ENCODE results near the gene IQGAP1.

The IQGAP1 gene

DNA sequence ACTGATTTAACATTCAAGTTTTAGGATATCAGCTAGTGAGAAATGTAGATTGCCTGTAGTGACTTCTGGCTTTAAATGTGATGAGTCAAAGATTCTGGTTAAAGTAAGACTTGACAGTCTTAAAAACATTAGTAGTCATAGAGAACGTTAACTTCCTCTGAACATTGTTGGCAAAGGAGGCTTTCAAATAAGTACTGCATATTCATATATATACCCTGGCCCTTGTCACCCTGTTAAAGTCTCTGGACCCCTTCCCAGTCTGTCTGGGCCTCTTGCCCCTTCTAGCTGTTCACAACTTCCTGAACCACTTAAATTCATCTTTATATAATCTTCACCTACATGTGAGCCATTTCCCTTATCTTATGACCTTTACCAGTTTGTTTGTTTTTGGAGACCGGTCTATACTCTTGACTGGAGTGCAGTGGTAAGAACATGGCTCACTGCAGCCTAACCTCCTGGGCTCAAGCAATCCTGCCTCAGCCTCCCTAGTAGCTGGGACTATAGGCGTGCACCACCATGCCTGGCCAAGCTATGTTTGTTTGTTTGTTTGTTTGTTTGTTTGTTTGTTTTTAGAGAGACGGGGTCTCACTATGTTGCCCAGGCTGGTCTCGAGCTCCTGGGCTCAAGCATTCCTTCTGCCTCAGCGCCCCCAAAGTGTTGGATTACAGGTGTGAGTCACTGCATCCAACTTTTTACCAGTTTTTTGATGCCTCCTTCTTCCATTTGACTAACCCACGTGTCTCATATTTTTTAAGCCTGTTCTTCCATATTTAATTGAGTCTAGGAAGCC is 77.3 kb downstream of the IQGAP1 start:
- peaks cover 23% of the 10 kb centered on the region for H3K36me3 ChIP-seq (ENCODE audit: control insufficient read depth, insufficient read depth, low read length)
- no peak overlapping the region for H3K9ac ChIP-seq (ENCODE audit: low read length)
- no peaks in the 10 kb centered on the region for H3K27me3 ChIP-seq (ENCODE audit: control insufficient read depth, insufficient read depth, low read length)
- H3K27ac ChIP-seq (ENCODE audit: low read depth, low read length): no peak overlapping the region
- H3K4me1 ChIP-seq (ENCODE audit: control insufficient read depth, insufficient read depth, low read length): peaks cover 11% of the 10 kb centered on the region
- H3K4me3 ChIP-seq (ENCODE audit: low read length): no peak overlapping the region

- Histone ChIP-seq H3K27ac (ENCODE audit: low read depth, low read length) (no peak overlapping the region), H3K9ac (ENCODE audit: low read length) (no peak overlapping the region), H3K36me3 (ENCODE audit: control insufficient read depth, insufficient read depth, low read length) (peaks cover 26% of the 10 kb centered on the region), H3K27me3 (ENCODE audit: control insufficient read depth, insufficient read depth, low read length) (no peaks in the 10 kb centered on the region), H3K4me3 (ENCODE audit: low read length) (no peak overlapping the region), H3K4me1 (ENCODE audit: control insufficient read depth, insufficient read depth, low read length) (peaks cover 11% of the 10 kb centered on the region)
Measured at GRCh38 chr15:90465930-90466567, 78.0 kb downstream of the IQGAP1 start.

- Histone ChIP-seq H3K4me1 (ENCODE audit: control insufficient read depth, insufficient read depth, low read length) (peaks cover 5% of the 10 kb centered on the region), H3K27me3 (ENCODE audit: control insufficient read depth, insufficient read depth, low read length) (no peaks in the 10 kb centered on the region), H3K4me3 (ENCODE audit: low read length) (no peak overlapping the region), H3K9ac (ENCODE audit: low read length) (no peak overlapping the region), H3K27ac (ENCODE audit: low read depth, low read length) (no peak overlapping the region), H3K36me3 (ENCODE audit: control insufficient read depth, insufficient read depth, low read length) (peaks cover 39% of the 10 kb centered on the region)
Measured at GRCh38 chr15:90469723-90470122, 81.7 kb downstream of the IQGAP1 start.

GRCh38 chr15:90470453-90470852 is 82.4 kb downstream of the IQGAP1 start:
- H3K4me3 ChIP-seq (ENCODE audit: low read length): no peak overlapping the region
- no peak overlapping the region for H3K27ac ChIP-seq (ENCODE audit: low read depth, low read length)
- H3K9ac ChIP-seq (ENCODE audit: low read length): no peak overlapping the region
- H3K4me1 ChIP-seq (ENCODE audit: control insufficient read depth, insufficient read depth, low read length): peaks cover under 1% of the 10 kb centered on the region
- peaks cover 39% of the 10 kb centered on the region for H3K36me3 ChIP-seq (ENCODE audit: control insufficient read depth, insufficient read depth, low read length)
- H3K27me3 ChIP-seq (ENCODE audit: control insufficient read depth, insufficient read depth, low read length): no peaks in the 10 kb centered on the region

DNA sequence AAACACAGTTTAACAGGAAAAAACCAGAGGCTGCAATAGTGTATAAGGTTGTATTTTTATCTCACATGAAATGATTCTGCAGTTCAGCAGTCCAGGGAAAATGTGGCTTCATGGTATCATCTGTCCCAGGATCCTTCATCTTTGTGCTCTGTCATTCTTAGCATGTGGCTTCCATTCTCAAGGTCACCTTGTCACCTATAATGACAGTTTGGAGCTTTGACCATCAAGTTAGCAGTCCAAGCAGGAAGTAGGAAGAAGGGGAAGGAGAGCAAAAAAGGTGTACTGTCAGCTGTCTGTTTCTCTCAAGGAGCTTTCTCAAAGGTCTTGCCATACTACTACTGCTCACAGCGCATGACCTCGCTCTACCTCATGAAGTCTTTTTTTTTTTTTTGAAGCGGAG is 83.1 kb downstream of the IQGAP1 start:
- H3K36me3 ChIP-seq (ENCODE audit: control insufficient read depth, insufficient read depth, low read length): peaks cover 36% of the 10 kb centered on the region
- H3K9ac ChIP-seq (ENCODE audit: low read length): no peak overlapping the region
- no peak overlapping the region for H3K4me3 ChIP-seq (ENCODE audit: low read length)
- H3K4me1 ChIP-seq (ENCODE audit: control insufficient read depth, insufficient read depth, low read length): no peaks in the 10 kb centered on the region
- no peak overlapping the region for H3K27ac ChIP-seq (ENCODE audit: low read depth, low read length)
- no peaks in the 10 kb centered on the region for H3K27me3 ChIP-seq (ENCODE audit: control insufficient read depth, insufficient read depth, low read length)

- H3K9ac ChIP-seq (ENCODE audit: low read length): no peak overlapping the region
- no peak overlapping the region for H3K4me3 ChIP-seq (ENCODE audit: low read length)
- H3K27ac ChIP-seq (ENCODE audit: low read depth, low read length): no peak overlapping the region
- peaks cover 35% of the 10 kb centered on the region for H3K36me3 ChIP-seq (ENCODE audit: control insufficient read depth, insufficient read depth, low read length)
- no peaks in the 10 kb centered on the region for H3K4me1 ChIP-seq (ENCODE audit: control insufficient read depth, insufficient read depth, low read length)
- H3K27me3 ChIP-seq (ENCODE audit: control insufficient read depth, insufficient read depth, low read length): no peaks in the 10 kb centered on the region
Measured at GRCh38 chr15:90471769-90472168, 83.7 kb downstream of the IQGAP1 start.

DNA sequence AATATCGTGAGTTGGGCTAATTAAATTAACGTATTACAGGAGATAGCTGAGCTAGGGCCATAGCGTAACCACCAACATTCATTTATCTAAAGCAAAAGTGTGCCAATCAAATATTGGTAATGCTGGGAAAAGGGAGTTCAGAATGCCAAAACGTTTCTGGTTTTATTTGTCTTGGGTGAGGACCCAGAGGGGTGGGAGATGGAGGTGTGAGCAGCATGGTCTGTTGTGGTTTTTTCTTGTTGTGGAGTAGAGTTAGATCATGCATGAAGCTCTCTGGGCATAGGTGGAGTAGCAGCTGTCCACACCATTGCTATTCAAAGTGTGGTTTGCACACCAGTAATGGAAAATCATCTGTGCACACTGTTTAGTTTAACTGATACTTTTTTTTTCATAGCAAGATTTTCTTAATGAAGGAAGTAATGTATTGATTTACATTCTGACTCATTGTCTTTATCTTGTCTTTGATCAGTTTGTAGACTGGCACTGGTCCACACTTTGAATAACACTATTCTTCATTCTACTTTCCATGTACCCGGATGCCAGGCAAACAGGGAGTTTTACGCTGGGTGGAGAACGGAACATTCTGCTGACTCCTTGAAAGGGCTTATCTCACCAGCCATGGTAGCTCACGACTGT is 90.9 kb downstream of the IQGAP1 start:
- Histone ChIP-seq H3K27ac (ENCODE audit: low read depth, low read length) (no peak overlapping the region), H3K4me3 (ENCODE audit: low read length) (no peak overlapping the region), H3K4me1 (ENCODE audit: control insufficient read depth, insufficient read depth, low read length) (no peaks in the 10 kb centered on the region), H3K27me3 (ENCODE audit: control insufficient read depth, insufficient read depth, low read length) (no peaks in the 10 kb centered on the region), H3K36me3 (ENCODE audit: control insufficient read depth, insufficient read depth, low read length) (peaks cover 40% of the 10 kb centered on the region), H3K9ac (ENCODE audit: low read length) (no peak overlapping the region)

- no peaks in the 10 kb centered on the region for H3K4me1 ChIP-seq (ENCODE audit: control insufficient read depth, insufficient read depth, low read length)
- H3K36me3 ChIP-seq (ENCODE audit: control insufficient read depth, insufficient read depth, low read length): peaks cover 37% of the 10 kb centered on the region
- H3K4me3 ChIP-seq (ENCODE audit: low read length): no peak overlapping the region
- no peak overlapping the region for H3K27ac ChIP-seq (ENCODE audit: low read depth, low read length)
- H3K27me3 ChIP-seq (ENCODE audit: control insufficient read depth, insufficient read depth, low read length): no peaks in the 10 kb centered on the region
- H3K9ac ChIP-seq (ENCODE audit: low read length): no peak overlapping the region
Measured at GRCh38 chr15:90479656-90480055, 91.6 kb downstream of the IQGAP1 start.

GRCh38 chr15:90481023-90481422 is 93.0 kb downstream of the IQGAP1 start:
- Histone ChIP-seq H3K9ac (ENCODE audit: low read length) (no peak overlapping the region), H3K36me3 (ENCODE audit: control insufficient read depth, insufficient read depth, low read length) (peaks cover 45% of the 10 kb centered on the region), H3K4me1 (ENCODE audit: control insufficient read depth, insufficient read depth, low read length) (no peaks in the 10 kb centered on the region), H3K4me3 (ENCODE audit: low read length) (no peak overlapping the region), H3K27ac (ENCODE audit: low read depth, low read length) (no peak overlapping the region), H3K27me3 (ENCODE audit: control insufficient read depth, insufficient read depth, low read length) (no peaks in the 10 kb centered on the region)

DNA sequence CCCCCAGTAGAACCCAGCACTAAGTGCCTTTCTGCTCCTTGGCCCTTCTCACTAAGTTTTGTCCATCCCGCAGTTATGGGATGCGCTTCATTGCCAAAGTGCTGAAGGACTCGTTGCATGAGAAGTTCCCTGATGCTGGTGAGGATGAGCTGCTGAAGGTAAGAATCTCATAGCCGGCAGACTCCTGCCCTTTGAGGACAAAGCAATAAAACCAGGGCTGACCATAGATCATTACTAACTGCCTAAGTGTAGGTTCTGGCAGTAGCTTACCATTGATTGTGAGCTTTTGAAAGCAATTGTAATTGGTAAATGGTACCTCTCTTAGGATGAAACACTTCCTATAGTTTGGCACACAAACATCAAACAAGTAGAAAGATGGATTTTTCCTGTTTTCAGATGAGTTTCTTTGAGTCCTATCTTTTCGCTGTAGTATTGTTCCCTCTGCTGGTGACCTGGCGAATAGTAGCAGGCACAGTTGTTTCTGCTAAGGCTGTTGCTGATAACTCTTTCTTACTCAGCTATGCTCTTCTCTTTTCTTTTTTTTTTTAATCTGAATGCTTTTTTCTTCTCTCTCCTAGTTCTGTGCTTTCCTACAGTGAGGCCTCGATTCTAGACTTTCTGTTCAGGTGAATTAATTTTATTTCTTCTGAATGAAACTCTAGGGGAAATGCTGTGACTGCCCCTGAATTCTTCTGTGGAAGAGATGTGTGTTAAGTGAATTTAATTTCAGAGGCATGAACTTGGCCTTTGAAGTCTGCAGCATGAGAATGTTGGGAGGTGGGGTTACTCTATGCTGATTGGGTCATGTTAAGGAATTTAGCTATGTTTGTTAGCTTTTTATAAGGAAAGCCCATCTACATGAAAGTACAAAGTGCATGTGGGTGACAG is 94.3 kb downstream of the IQGAP1 start:
- no peak overlapping the region for H3K9ac ChIP-seq (ENCODE audit: low read length)
- no peaks in the 10 kb centered on the region for H3K27me3 ChIP-seq (ENCODE audit: control insufficient read depth, insufficient read depth, low read length)
- H3K4me3 ChIP-seq (ENCODE audit: low read length): no peak overlapping the region
- H3K36me3 ChIP-seq (ENCODE audit: control insufficient read depth, insufficient read depth, low read length): peaks cover 46% of the 10 kb centered on the region
- H3K4me1 ChIP-seq (ENCODE audit: control insufficient read depth, insufficient read depth, low read length): no peaks in the 10 kb centered on the region
- H3K27ac ChIP-seq (ENCODE audit: low read depth, low read length): no peak overlapping the region

DNA sequence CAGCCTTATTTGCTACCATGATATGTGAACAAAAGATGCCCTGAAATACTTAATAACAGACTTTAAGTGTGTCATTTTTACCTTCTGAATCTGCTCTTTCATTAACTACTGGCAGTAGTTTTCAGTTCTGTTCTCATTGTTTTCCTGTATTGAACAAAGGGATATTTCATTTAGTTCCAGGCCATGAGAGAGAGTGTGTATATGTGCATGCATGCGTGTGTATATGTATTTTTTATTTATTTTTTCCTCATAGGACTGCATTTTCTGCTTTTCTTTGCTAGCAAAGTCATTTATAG is 94.9 kb downstream of the IQGAP1 start:
- no peak overlapping the region for H3K4me3 ChIP-seq (ENCODE audit: low read length)
- H3K27me3 ChIP-seq (ENCODE audit: control insufficient read depth, insufficient read depth, low read length): no peaks in the 10 kb centered on the region
- no peak overlapping the region for H3K9ac ChIP-seq (ENCODE audit: low read length)
- H3K36me3 ChIP-seq (ENCODE audit: control insufficient read depth, insufficient read depth, low read length): peaks cover 49% of the 10 kb centered on the region
- no peak overlapping the region for H3K27ac ChIP-seq (ENCODE audit: low read depth, low read length)
- H3K4me1 ChIP-seq (ENCODE audit: control insufficient read depth, insufficient read depth, low read length): no peaks in the 10 kb centered on the region

GRCh38 chr15:90483637-90484036 is 95.6 kb downstream of the IQGAP1 start:
- Histone ChIP-seq H3K9ac (ENCODE audit: low read length) (no peak overlapping the region), H3K36me3 (ENCODE audit: control insufficient read depth, insufficient read depth, low read length) (peaks cover 49% of the 10 kb centered on the region), H3K4me1 (ENCODE audit: control insufficient read depth, insufficient read depth, low read length) (no peaks in the 10 kb centered on the region), H3K27me3 (ENCODE audit: control insufficient read depth, insufficient read depth, low read length) (no peaks in the 10 kb centered on the region), H3K27ac (ENCODE audit: low read depth, low read length) (no peak overlapping the region), H3K4me3 (ENCODE audit: low read length) (no peak overlapping the region)
